G401.6 (cell line): ENCODE measurements around the gene SLC12A5.
A peak's percentile ranks its signal among the peaks of the same experiment; 100 is the strongest.
"Not testable (repeated sequence)": the region's sequence is repeated elsewhere in the genome, so short reads cannot be mapped to it uniquely, and the experiment has no call there.

Source experiments
- FAIRE-seq: peaks from 2 replicates; lab custom pipeline; 2012; peaks lifted over from hg19 to GRCh38; lab: Jason Lieb, UNC

The SLC12A5 gene

DNA sequence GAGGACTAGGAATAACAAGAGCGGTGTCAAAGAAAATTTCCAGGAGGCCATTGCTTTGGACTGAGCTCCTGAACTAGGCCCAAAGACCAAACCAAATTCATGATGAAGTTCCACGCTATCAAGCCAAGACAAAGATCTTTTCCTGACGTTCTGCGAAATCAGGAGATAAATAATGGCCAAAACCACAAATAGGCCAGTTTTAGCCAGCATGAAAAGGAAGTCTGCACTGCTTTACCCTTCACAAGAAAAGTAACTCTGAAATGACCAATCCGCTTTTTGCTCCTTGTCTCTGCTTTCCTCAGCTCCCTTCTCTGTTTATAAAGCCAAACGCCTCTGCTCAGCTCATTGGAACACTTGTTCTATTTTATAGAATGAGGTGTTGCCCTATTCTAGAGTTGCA lies 54.1 kb downstream of the SLC12A5 start:
- no peak for FAIRE-seq

GRCh38 chr20:46083531-46084061 lies 54.6 kb downstream of the SLC12A5 start:
- no peak for FAIRE-seq

- no peak for FAIRE-seq
Observed at GRCh38 chr20:46084805-46085178, 55.8 kb downstream of the SLC12A5 start.

DNA sequence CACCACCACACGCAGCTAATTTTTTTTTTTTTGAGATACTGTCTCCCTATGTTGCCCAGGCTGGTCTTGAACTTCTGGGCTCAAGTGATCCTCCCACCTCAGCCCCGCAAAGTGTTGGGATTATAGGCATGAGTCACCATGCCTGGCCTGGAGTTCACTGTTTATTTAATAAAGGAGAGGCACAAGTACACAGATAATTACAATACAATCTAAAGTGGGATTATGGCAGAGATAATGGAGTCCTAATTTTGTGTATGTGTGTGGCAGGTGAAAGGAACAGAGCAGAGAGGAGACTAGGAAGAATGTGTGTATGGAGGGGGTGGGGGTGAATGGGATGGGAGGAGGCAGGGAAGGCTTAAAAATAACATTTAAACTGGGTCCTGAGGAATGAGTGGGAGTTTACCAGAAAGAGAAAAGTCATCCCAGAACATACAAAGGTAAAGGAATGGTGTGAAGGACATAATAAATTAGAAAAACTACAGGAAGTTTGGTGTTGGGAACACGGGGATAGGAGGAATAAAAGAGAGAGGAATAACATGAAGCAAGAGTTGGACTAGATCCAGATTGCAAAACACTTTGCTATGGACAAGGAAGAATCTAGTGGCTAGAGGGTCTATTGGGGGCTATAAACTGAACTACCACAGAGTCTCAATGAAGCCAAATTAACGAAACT lies 56.3 kb downstream of the SLC12A5 start:
- no peak for FAIRE-seq

DNA sequence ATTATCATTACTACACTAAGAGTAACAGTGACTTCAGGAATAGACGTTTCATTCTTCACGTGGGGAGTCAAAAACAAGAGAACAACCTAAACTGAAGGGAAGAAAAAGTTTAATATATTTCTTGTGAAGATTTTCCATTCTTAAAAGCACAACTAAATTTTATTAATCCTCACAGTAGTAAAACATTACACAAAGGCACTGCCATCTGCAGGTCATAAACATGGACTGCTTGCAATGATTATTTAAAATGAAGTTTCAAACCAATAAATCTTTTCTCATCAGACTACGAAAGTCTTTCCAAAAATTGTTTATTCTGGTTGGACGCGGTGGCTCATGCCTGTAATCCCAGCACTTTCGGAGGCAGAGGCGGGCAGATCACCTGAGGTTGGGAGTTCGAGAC lies 58.1 kb downstream of the SLC12A5 start:
- FAIRE-seq = peak; percentile 15

DNA sequence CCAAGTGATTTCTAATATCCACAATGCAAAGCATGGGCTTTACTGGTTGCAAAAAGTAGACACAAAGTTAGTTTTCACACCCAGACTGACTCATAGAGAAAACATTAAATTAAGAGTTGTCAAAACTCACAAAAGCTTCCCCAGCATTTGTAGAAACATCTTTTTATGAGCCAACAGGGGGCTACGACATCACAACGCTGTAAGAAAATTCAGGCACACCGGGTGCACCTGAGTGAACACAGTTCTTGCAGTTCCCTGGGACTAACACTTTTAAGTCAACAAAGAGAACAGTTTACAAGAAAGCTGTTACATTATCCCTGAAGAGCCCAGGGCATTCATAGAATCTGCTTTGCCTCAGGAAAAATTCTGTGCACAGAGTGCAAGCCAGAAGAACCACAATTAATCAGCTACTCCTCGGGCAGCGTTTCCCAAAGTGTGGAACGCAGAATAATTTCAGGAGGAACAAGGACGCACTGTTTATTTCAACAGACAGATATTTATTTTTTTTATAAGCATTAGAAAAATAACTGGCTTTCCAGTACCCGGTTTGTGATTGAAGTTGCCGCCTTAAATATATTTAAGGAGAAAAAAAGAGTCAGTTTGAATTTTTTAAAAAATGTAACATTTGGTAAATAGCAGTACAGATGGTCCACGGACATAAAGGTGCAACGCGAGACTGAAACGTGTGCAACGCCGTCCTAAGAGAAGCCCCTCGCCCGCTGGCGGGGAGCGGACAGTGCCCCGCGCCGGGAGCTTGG lies 59.6 kb downstream of the SLC12A5 start:
- no peak for FAIRE-seq

DNA sequence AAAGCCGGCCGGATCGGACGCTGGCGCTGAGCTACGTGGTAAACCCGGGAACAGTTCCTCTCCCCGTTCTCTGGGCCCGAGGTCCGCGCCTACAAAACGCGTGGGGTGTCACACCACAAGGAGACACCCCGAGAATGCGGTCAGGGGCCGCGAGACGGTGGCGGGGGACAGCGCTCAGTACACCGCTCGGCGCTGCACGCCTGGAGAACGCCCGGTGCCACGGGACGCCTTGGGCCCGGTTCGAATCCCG lies 60.1 kb downstream of the SLC12A5 start:
- FAIRE-seq = no peak

- FAIRE-seq = peak; percentile 31
Observed at GRCh38 chr20:46089417-46090388, 60.7 kb downstream of the SLC12A5 start, which contains the start of gene NCOA5. Gene NCOA5 (minus strand): TSS chr20:46089962. CDS start chr20:46079424, 10,538 bp downstream.

DNA sequence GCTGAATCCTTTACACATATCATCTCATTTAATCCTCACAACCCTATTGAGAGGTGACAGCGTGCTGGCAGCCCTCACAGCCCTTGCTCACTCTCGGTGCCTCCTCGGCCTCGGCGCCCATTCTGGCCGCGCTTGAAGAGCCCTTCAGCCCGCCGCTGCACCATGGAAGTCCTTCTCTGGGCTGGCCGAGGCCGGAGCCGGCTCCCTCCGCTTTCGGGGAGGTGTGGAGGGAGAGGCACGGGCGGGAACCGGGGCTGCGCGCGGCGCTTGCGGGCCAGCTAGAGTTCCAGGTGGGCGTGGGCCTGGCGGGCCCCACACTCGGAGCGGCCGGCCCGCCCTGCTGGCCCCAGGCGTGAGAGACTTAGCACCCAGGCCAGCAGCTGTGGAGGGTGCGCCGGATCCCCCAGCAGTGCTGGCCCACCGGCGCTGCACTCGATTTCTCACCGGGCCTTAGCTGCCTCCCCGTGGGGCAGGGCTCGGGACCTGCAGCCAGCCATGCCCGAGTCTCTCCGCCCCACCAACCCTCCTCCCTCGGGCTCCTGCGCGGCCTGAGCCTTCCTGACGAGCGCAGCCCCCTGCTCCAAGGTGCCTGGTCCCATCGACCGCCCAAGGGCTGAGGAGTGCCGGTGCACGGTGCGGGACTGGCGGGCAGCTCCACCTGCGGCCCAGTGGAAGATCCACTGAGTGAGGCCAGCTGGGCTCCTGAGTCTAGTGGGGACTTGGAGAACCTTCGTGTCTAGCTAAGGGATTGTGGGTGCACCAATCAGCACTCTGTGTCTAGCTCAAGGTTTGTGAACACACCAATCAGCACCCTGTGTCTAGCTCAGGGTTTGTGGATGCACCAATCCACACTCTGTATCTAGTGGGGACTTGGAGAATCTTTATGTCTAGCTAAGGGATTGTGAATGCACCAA lies 62.9 kb downstream of the SLC12A5 start:
- not testable (repeated sequence) for FAIRE-seq

GRCh38 chr20:46093531-46093930 lies 64.5 kb downstream of the SLC12A5 start:
- FAIRE-seq = no peak

DNA sequence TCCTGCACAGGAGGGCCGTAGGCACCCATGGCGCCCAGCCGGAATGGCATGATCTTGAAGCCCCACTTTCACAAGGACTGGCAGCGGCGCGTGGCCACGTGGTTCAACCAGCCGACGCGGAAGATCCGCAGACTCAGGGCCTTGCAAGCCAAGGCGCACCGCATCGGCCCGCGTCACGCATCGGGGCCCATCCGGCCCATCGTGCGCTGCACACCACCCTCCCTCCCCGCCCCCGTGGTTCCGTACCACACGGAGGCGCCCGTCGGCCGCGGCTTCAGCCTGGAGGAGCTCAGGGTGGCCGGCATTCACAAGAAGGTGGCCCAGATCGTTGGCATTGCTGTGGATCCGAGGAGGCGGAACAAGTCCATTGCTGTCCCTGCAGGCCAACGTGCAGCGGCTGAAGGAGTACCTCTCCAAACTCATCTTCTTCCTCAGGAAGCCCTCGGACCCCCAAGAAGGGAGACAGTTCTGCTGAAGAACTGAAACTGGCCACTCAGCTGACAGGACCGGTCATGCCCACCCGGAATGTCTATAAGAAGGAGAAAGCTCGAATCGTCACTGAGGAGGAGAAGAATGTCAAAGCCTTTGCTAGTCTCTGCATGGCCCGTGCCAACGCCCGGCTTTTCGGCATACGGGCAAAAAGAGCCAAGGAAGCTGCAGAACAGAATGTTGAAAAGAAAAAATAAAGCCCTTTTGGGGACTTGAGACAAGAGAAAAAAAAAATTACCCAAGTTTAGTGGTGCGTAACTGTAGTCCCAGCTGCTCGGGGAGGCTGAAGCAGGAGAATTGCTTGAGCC lies 70.7 kb downstream of the SLC12A5 start:
- FAIRE-seq = no peak

- not testable (repeated sequence) for FAIRE-seq
Observed at GRCh38 chr20:46100444-46100843, 71.4 kb downstream of the SLC12A5 start.

DNA sequence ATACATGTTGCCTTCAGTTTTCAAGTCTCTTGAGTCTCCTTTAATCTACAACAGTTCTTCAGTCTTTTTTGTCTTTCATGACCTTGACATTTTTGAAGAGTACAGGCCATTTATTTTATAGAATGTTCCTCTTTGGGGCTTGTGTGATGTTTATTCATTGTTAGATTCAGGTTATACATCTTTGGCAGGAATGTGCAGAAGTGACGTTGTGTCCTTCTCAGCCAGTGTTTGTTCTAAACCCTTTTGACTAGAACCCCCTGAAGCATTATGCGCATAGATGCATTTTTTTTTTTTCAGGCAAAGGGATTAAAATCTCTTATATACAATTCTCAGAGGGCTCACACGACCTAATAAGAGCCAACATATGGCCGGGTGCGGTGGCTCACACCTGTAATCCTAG lies 72.0 kb downstream of the SLC12A5 start:
- no peak for FAIRE-seq

- FAIRE-seq = no peak
Observed at GRCh38 chr20:46101957-46102356, 72.9 kb downstream of the SLC12A5 start.

DNA sequence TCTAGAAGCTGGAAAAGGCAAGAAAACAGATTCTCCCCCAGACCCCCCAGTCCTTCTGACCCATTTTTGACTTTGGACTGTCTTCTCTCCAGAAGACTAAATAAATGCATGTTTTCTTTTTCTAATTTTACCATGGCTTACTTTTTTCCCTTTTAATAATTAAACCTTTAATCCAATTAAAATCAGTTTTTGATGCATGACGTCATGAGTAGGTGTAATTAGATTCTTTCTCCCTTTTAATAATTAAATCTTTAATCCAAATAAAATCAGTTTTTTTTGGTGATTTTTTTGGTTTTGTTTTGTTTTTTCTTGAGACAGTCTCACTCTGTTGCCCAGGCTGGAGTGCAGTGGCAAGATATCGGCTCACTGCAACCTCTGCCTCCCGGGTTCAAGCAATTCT lies 73.9 kb downstream of the SLC12A5 start:
- no peak for FAIRE-seq

GRCh38 chr20:46104262-46104661 lies 75.2 kb downstream of the SLC12A5 start:
- no peak for FAIRE-seq

DNA sequence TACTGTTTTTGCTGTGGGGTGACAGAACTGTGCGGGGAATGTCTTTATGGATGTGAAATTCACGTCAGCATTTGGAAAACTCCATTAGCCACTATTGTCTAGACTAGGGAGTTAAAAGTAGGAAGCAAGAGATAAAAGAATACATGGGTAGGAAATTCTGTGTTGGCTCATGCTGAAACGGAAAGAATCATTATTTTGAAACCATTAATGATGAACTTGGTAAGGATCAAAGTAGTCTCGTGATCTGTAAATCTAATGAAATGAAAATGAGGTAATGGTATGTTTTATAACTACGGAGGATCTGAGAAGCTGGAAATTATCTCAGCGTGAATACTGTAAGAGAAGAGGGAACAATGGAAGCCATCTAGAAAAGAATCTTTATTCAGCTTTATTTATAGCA lies 78.0 kb downstream of the SLC12A5 start:
- FAIRE-seq = no peak

DNA sequence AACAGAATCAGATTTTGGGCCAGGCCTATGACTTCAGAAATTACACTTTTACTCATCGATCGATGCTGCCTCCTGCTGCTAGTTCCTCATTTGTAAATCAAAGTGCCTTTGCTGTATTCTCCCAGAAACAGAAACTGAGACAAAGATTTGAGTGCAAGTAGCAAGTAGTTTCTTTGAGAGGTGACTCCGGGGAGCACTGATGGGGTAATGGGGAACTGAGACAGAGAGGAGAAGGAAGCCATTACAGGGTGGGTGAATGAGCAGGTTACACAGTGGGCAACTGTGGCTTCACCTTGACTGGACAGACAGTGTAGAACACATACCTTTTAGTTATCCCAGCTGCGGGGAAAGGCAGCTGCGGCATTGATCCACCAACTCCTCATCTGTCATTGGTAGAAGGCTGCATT lies 79.4 kb downstream of the SLC12A5 start:
- no peak for FAIRE-seq

- no peak for FAIRE-seq
Observed at GRCh38 chr20:46108976-46109375, 80.0 kb downstream of the SLC12A5 start.
